ENCODE results near the gene SGSH. TPM values are rescaled to one million over a fixed set of nuclear protein-coding genes. Genes with fewer than 3 reads are reported as not detected.

Gene SGSH
- total RNA-seq, 2 experiments from 2014 or later, result 14.3 to 38.4 TPM

- H3K9me2 ChIP-seq (ENCODE audit: insufficient read depth, low read length), result no peaks in the 10 kb centered on the region
These were observed 643 bp upstream of the SGSH start for GRCh38 chr17:80220736-80221215.

GRCh38 chr17:80219763-80220053 lies 425 bp downstream of the SGSH start:
- H4K20me1 ChIP-seq (ENCODE audit: insufficient read depth, low read length), result no peaks in the 10 kb centered on the region
- intact Hi-C loops (cut with micrococcal nuclease; ENCODE audit: unreplicated experiment), result no loop called here
- POLR2A ChIA-PET, result interaction anchor here (0.6 kb wide), 1 partner anchor 327 kb away, joined by 5 read pairs; no protein-coding TSS in a partner anchor
- no peaks in the 10 kb centered on the region for H3K79me2 ChIP-seq (ENCODE audit: insufficient read depth, low read depth, low read length)
- peak overlapping the region; percentile 61 for H3K27ac ChIP-seq (ENCODE audit: low read depth, low read length, poor library complexity, severe bottlenecking)
- H3K36me3 ChIP-seq (ENCODE audit: insufficient read depth, low read length), result peaks cover 7% of the 10 kb centered on the region
- peaks cover 10% of the 10 kb centered on the region for H3K4me1 ChIP-seq (ENCODE audit: insufficient read depth, low read length, poor library complexity, severe bottlenecking)
- BruUV-seq (replicated peaks), result no TSS peak
- H3K4me3 ChIP-seq (ENCODE audit: low read depth, low read length, poor library complexity, severe bottlenecking), result peak overlapping the region; percentile 80
- CTCF ChIA-PET (ENCODE audit: unreplicated experiment), result interaction anchor here (0.6 kb wide), 1 partner anchor 121 kb away, joined by 4 read pairs; no protein-coding TSS in a partner anchor
- peak overlapping the region; percentile 85 for H2AFZ ChIP-seq (ENCODE audit: low read length)
- no peaks in the 10 kb centered on the region for H3K9me2 ChIP-seq (ENCODE audit: insufficient read depth, low read length)
- TF ChIP-seq CTCF (conservative IDR thresholded peaks at IDR 0.05; ENCODE audit: low read length) (no peak), EZH2phosphoT487 (IDR thresholded peaks at IDR 0.05; ENCODE audit: borderline replicate concordance, low read depth, low read length) (no peak)
- H3K4me2 ChIP-seq (ENCODE audit: low read length), result peak overlapping the region; percentile 98
- DNase-seq (ENCODE audit: low spot score), result no peak
- H3K9me3 ChIP-seq (ENCODE audit: low read length), result no peaks in the 10 kb centered on the region

More at GRCh38 chr17:80220736-80221215, 643 bp upstream of the SGSH start:
- Histone ChIP-seq H2AFZ (ENCODE audit: low read length) (peak overlapping the region; percentile 85; the same call in 1 of the 2 replicates), H3K4me2 (ENCODE audit: low read length) (peak overlapping the region; percentile 98), H3K36me3 (ENCODE audit: insufficient read depth, low read length) (peaks cover 7% of the 10 kb centered on the region), H3K4me3 (ENCODE audit: low read depth, low read length, poor library complexity, severe bottlenecking) (peak overlapping the region; percentile 80), H3K79me2 (ENCODE audit: insufficient read depth, low read depth, low read length) (no peaks in the 10 kb centered on the region), H3K9me3 (ENCODE audit: low read length) (no peaks in the 10 kb centered on the region), H3K4me1 (ENCODE audit: insufficient read depth, low read length, poor library complexity, severe bottlenecking) (peaks cover 10% of the 10 kb centered on the region), H3K27ac (ENCODE audit: low read depth, low read length, poor library complexity, severe bottlenecking) (no peak overlapping the region), H4K20me1 (ENCODE audit: insufficient read depth, low read length) (no peaks in the 10 kb centered on the region)
- intact Hi-C loops (cut with micrococcal nuclease; ENCODE audit: unreplicated experiment), result no loop called here
- TF ChIP-seq EZH2phosphoT487 (IDR thresholded peaks at IDR 0.05; ENCODE audit: borderline replicate concordance, low read depth, low read length) (no peak), CTCF (conservative IDR thresholded peaks at IDR 0.05; ENCODE audit: low read length) (no peak)
- DNase-seq (ENCODE audit: low spot score), result no peak
- BruUV-seq (replicated peaks), result no TSS peak
- CTCF ChIA-PET (ENCODE audit: unreplicated experiment), result interaction anchor here (0.5 kb wide), 1 partner anchor 143 kb away, joined by 3 read pairs; no protein-coding TSS in a partner anchor
- POLR2A ChIA-PET, result interaction anchor here (0.6 kb wide), 2 partner anchors 75 to 694 kb away, joined by 4 to 5 read pairs; no protein-coding TSS in a partner anchor

- BruUV-seq (replicated peaks), result TSS peak; percentile 73
- peaks cover 7% of the 10 kb centered on the region for H3K36me3 ChIP-seq (ENCODE audit: insufficient read depth, low read length)
- peak; percentile 92 for DNase-seq (ENCODE audit: low spot score)
- peak overlapping the region; percentile 61 for H3K27ac ChIP-seq (ENCODE audit: low read depth, low read length, poor library complexity, severe bottlenecking)
- H3K4me3 ChIP-seq (ENCODE audit: low read depth, low read length, poor library complexity, severe bottlenecking), result peak overlapping the region; percentile 80
- intact Hi-C loops (cut with micrococcal nuclease; ENCODE audit: unreplicated experiment), result no loop called here
- POLR2A ChIA-PET, result interaction anchor here (0.6 kb wide), 1 partner anchor 327 kb away, joined by 5 read pairs; no protein-coding TSS in a partner anchor
- H3K4me1 ChIP-seq (ENCODE audit: insufficient read depth, low read length, poor library complexity, severe bottlenecking), result peaks cover 10% of the 10 kb centered on the region
- TF ChIP-seq CTCF (conservative IDR thresholded peaks at IDR 0.05; ENCODE audit: low read length) (no peak), EZH2phosphoT487 (IDR thresholded peaks at IDR 0.05; ENCODE audit: borderline replicate concordance, low read depth, low read length) (no peak)
- CTCF ChIA-PET (ENCODE audit: unreplicated experiment), result no interaction called here
- H3K9me2 ChIP-seq (ENCODE audit: insufficient read depth, low read length), result no peaks in the 10 kb centered on the region
- H3K4me2 ChIP-seq (ENCODE audit: low read length), result peak overlapping the region; percentile 98
- H4K20me1 ChIP-seq (ENCODE audit: insufficient read depth, low read length), result no peaks in the 10 kb centered on the region
- no peaks in the 10 kb centered on the region for H3K79me2 ChIP-seq (ENCODE audit: insufficient read depth, low read depth, low read length)
- peak overlapping the region; percentile 85 for H2AFZ ChIP-seq (ENCODE audit: low read length)
- H3K9me3 ChIP-seq (ENCODE audit: low read length), result no peaks in the 10 kb centered on the region
These were observed 945 bp downstream of the SGSH start for GRCh38 chr17:80219013-80219762.
